K562 (cell line): ENCODE data around the gene BEST4. TPM values are rescaled to one million over a fixed set of nuclear protein-coding genes. Genes with fewer than 3 reads are reported as not detected.
A peak's percentile ranks its signal among the peaks of the same experiment; 100 is the strongest.

ENCODE experiments used
- ATF7 ChIP-seq: fragments of 450-650 bp; IDR thresholded peaks from 2 replicates; pipeline ENCODE4 v1.7.1; 2014; ENCODE audit warnings: mild to moderate bottlenecking, moderate library complexity
- BRF2 ChIP-seq: IDR thresholded peaks from 3 replicates; pipeline ENCODE4 v1.6.1; 2011; ENCODE audit warnings: borderline replicate concordance, mild to moderate bottlenecking; ENCODE audit not compliant: insufficient read length, insufficient read depth
- CHCHD3 ChIP-seq: fragments of 250-450 bp; sonication (Bioruptor Pico); IDR thresholded peaks from 2 replicates; pipeline ENCODE4 v2.1.2; 2022; ENCODE audit warnings: mild to moderate bottlenecking
- CSDE1 ChIP-seq, 2 experiments: fragments of 450-650 bp; IDR thresholded peaks; 2 replicates each; pipeline ENCODE4 v1.6.1; 2016; ENCODE audit warnings: mild to moderate bottlenecking in 1 of 2
- FOXP4 ChIP-seq: sonication (generic); formaldehyde crosslinking; IDR thresholded peaks from 2 replicates; pipeline ENCODE4 v1.8.0; 2022; ENCODE audit warnings: mild to moderate bottlenecking, missing genetic modification reagents, borderline replicate concordance
- GABPB1 ChIP-seq: sonication (generic); formaldehyde crosslinking; IDR thresholded peaks from 2 replicates; pipeline ENCODE4 v1.8.0; 2022; ENCODE audit warnings: mild to moderate bottlenecking, missing genetic modification reagents
- GTF2A2 ChIP-seq: IDR thresholded peaks from 2 replicates; pipeline ENCODE4 v1.6.1; 2016; ENCODE audit warnings: mild to moderate bottlenecking, missing genetic modification characterization, missing compliant biosample characterization
- HDAC2 ChIP-seq: fragments of 450-650 bp; IDR thresholded peaks from 2 replicates; pipeline ENCODE4 v1.6.1; 2016; ENCODE audit warnings: mild to moderate bottlenecking
- HMGXB4 ChIP-seq: sonication (generic); formaldehyde crosslinking; IDR thresholded peaks from 2 replicates; pipeline ENCODE4 v1.8.1; 2023; ENCODE audit warnings: mild to moderate bottlenecking, missing genetic modification reagents
- IFI16 ChIP-seq: fragments of 250-450 bp; sonication (Bioruptor Pico); IDR thresholded peaks from 2 replicates; pipeline ENCODE4 v2.1.2; 2022; ENCODE audit warnings: mild to moderate bottlenecking, inconsistent platforms
- JUND ChIP-seq, 2 experiments: IDR thresholded peaks; 2 replicates in 1 of 2; 3 replicates in 1 of 2; pipeline ENCODE4 v1.6.1; 2011; ENCODE audit warnings: borderline replicate concordance in 2 of 2, low read depth in 2 of 2, low read length in 2 of 2, improper control_type of control experiment in 1 of 2, missing biosample characterization in 1 of 2, missing genetic modification characterization in 1 of 2, missing genetic modification reagents in 1 of 2
- KDM1A ChIP-seq, 2 experiments: fragments of 450-650 bp; IDR thresholded peaks; 2 replicates each; pipeline ENCODE4 v1.6.1; 2016; ENCODE audit warnings: mild to moderate bottlenecking in 2 of 2
- LEF1 ChIP-seq: fragments of 450-650 bp; IDR thresholded peaks from 2 replicates; pipeline ENCODE4 v1.6.1; 2016; ENCODE audit warnings: mild to moderate bottlenecking
- NFE2L1 ChIP-seq: fragments of 450-650 bp; IDR thresholded peaks from 2 replicates; pipeline ENCODE4 v1.6.1; 2016; ENCODE audit warnings: missing genetic modification characterization, low read depth, mild to moderate bottlenecking, missing compliant biosample characterization, moderate library complexity, borderline replicate concordance
- RFX1 ChIP-seq: fragments of 450-650 bp; IDR thresholded peaks from 2 replicates; pipeline ENCODE4 v1.6.1; 2016; ENCODE audit warnings: mild to moderate bottlenecking, moderate library complexity
- SIN3A ChIP-seq, 2 experiments: fragments of 150-350 bp in 1 of 2; IDR thresholded peaks; 2 replicates each; pipeline ENCODE4 v1.6.1; 2011 to 2016; ENCODE audit warnings: borderline replicate concordance in 2 of 2, low read depth in 2 of 2, low read length in 2 of 2, mild to moderate bottlenecking in 2 of 2, moderate library complexity in 2 of 2; ENCODE audit not compliant: control insufficient read depth in 1 of 2
- SRSF3 ChIP-seq: fragments of 200-400 bp; formaldehyde crosslinking; IDR thresholded peaks from 2 replicates; pipeline ENCODE4 v1.6.1; 2016; ENCODE audit warnings: mild to moderate bottlenecking, low read length, moderate library complexity; ENCODE audit not compliant: insufficient read depth
- SRSF7 ChIP-seq: fragments of 200-400 bp; formaldehyde crosslinking; optimal IDR thresholded peaks from 2 replicates; pipeline ENCODE3; 2017; ENCODE audit warnings: mild to moderate bottlenecking, low read depth, low read length
- ZBTB17 ChIP-seq: fragments of 450-650 bp; formaldehyde crosslinking; IDR thresholded peaks from 2 replicates; pipeline ENCODE4 v1.4.0; 2020; ENCODE audit warnings: mild to moderate bottlenecking
- ZFP91 ChIP-seq: sonication (generic); formaldehyde crosslinking; IDR thresholded peaks from 2 replicates; pipeline ENCODE4 v1.8.0; 2022; ENCODE audit warnings: mild to moderate bottlenecking, missing genetic modification reagents
- ZNF224 ChIP-seq: sonication (generic); formaldehyde crosslinking; IDR thresholded peaks from 2 replicates; pipeline ENCODE4 v1.8.0; 2022; ENCODE audit warnings: mild to moderate bottlenecking, missing genetic modification reagents
- polyA plus RNA-seq, 8 experiments: library from polyadenylated mRNA; depleted of rRNA in 4 of 8; stranded (reverse) in 5 of 8; unstranded in 3 of 8; fragments of >200 nt; fragmentation: Nextera tagmentation in 2 of 8; fragmentation: Illumina TruSeq in 1 of 8; extraction: Ambion mirVana in 2 of 8; extraction: Trizol in 1 of 8; gene quantifications; 2 replicates each; pipeline versions ENCODE4 v1.2.1 to v1.2.3, GENCODE V29; 2011 to 2014; ENCODE audit warnings: inconsistent platforms in 1 of 8, missing spikeins in 1 of 8
- total RNA-seq, 7 experiments: library from RNA; depleted of rRNA in 6 of 7; stranded (reverse); fragments of >200 nt in 6 of 7; fragmentation: Illumina TruSeq in 2 of 7; extraction: Trizol in 2 of 7; gene quantifications; 2 replicates each; pipeline versions ENCODE4 v1.2.1 to v1.2.3, GENCODE V29; 2011 to 2021; ENCODE audit warnings: low replicate concordance in 1 of 7

Gene BEST4
- total and polyA plus RNA-seq, 9 of the 15 experiments (the other 6 are each of a cell fraction or from before 2014, with no cell fraction given) = 0.07 to 0.11 TPM; not detected in 7

- peak; percentile 27 to 39; a peak in 2 of 4 replicates for TF ChIP-seq SIN3A (IDR thresholded peaks at IDR 0.05; ENCODE audit: borderline replicate concordance in 2 of 2, control insufficient read depth in 1 of 2, low read depth in 2 of 2, low read length in 2 of 2)
- no peak for TF ChIP-seq SRSF7
- no peak; the same call in none of the 2 replicates for TF ChIP-seq HMGXB4 (CRISPR knock-in tag)
- TF ChIP-seq RFX1 = peak; percentile 96
- peak; percentile 87 for TF ChIP-seq JUND (IDR thresholded peaks at IDR 0.05; ENCODE audit: borderline replicate concordance, low read depth, low read length)
- peak; percentile 95; the same call in 2 of the 3 replicates for TF ChIP-seq JUND (tag; IDR thresholded peaks at IDR 0.05; ENCODE audit: borderline replicate concordance, low read depth, low read length)
- no peak for TF ChIP-seq BRF2
- peak; percentile 98; the same call in 1 of the 2 replicates for TF ChIP-seq FOXP4 (CRISPR knock-in tag)
- TF ChIP-seq HDAC2 = peak; percentile 84
- peak; percentile 90 for TF ChIP-seq GABPB1 (CRISPR knock-in tag)
- no peak for TF ChIP-seq ZNF224
- TF ChIP-seq NFE2L1 (tag) = peak; percentile 40; the same call in 1 of the 2 replicates
- TF ChIP-seq IFI16 (CRISPR knock-in tag) = no peak
- TF ChIP-seq LEF1 = peak; percentile 98
- TF ChIP-seq ATF7 = peak; percentile 96
- TF ChIP-seq CSDE1 (IDR thresholded peaks at IDR 0.05) = peak in 1 of 2 experiments; percentile 85; a peak in 2 of 4 replicates
- TF ChIP-seq KDM1A (IDR thresholded peaks at IDR 0.05) = peak in 1 of 2 experiments; percentile 29; a peak in 2 of 4 replicates
- TF ChIP-seq GTF2A2 (tag) = peak; percentile 1; the same call in 1 of the 2 replicates
- TF ChIP-seq CHCHD3 (CRISPR knock-in tag) = no peak
- 0 out of 2 replicates have a peak, but pooled peaks have one; percentile 10 for TF ChIP-seq SRSF3
- no peak for TF ChIP-seq ZFP91 (CRISPR knock-in tag)
- peak; percentile 88; the same call in 1 of the 2 replicates for TF ChIP-seq ZBTB17
Measured at GRCh38 chr1:44807364-44808062, 19.5 kb upstream of the BEST4 start (continued).
